Measurements from ENCODE around the gene CCBE1.
"Not testable (repeated sequence)": the region's sequence is repeated elsewhere in the genome, so short reads cannot be mapped to it uniquely, and the experiment has no call there.

Gene CCBE1

DNA sequence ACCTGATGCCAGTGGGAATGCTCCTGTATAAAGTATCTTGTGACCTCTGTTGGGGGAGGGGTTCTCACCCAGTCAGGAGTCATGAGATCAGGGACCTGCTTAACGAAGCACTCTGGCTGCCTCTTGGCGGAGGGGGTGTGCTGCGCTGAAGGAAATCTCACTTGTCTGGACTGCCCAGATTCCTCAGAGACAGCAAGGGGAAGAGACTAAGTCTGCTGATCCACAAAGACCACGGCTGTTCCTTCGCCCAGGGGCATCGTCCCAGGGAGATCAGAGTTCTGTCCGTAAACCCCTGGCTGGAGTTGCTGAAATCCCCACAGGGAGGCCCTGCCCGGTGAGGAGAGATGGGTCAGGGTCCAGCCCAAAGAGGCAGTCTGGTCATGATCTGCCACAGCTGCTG, 168.4 kb downstream of the CCBE1 start:
- H3K27ac ChIP-seq = no peak overlapping the region
- TF ChIP-seq ZFX (IDR thresholded peaks at IDR 0.05; ENCODE audit: borderline replicate concordance) = no peak
- TF ChIP-seq, protein P1, sequence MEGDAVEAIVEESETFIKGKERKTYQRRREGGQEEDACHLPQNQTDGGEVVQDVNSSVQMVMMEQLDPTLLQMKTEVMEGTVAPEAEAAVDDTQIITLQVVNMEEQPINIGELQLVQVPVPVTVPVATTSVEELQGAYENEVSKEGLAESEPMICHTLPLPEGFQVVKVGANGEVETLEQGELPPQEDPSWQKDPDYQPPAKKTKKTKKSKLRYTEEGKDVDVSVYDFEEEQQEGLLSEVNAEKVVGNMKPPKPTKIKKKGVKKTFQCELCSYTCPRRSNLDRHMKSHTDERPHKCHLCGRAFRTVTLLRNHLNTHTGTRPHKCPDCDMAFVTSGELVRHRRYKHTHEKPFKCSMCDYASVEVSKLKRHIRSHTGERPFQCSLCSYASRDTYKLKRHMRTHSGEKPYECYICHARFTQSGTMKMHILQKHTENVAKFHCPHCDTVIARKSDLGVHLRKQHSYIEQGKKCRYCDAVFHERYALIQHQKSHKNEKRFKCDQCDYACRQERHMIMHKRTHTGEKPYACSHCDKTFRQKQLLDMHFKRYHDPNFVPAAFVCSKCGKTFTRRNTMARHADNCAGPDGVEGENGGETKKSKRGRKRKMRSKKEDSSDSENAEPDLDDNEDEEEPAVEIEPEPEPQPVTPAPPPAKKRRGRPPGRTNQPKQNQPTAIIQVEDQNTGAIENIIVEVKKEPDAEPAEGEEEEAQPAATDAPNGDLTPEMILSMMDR (IDR thresholded peaks at IDR 0.05) = no peak

DNA sequence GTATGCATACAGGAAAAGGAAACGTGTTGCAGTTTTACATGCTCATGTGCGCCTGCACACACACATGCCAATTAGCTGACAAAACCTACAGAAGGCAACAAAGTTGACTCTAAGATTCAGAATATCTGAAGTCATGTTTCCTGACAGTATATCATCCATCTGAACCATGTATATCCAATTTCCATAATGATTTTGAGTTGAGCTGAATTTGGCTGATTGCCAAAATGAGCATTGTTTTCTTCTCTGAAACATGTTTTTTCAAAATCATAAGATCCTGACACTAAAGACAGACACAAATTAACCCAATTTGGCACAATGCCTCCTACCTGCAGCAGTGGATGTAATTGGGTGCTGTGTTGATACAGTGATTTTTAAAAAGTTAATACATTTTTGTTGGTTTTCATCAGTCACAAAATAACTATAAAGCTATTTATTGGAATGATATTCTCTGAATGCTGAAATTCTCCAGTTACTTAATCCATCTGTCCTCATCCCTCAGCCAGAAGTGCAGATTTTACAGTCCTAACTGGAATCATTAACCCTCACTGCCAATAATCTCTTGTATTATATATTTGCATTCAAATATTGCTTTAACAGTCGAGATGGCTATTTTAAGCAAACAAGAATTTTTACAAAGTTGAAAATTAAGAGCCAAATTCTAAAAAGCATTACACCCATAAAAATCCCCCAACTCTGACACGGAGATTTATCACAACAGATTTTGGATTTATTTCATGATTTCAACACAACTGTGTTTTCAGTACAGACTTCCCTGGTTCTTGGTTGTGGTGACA, 176.5 kb downstream of the CCBE1 start:
- H3K27ac ChIP-seq = no peak overlapping the region
- TF ChIP-seq ZFX (IDR thresholded peaks at IDR 0.05; ENCODE audit: borderline replicate concordance) = no peak
- TF ChIP-seq, protein P1 (IDR thresholded peaks at IDR 0.05) = no peak

- TF ChIP-seq ZFX (IDR thresholded peaks at IDR 0.05; ENCODE audit: borderline replicate concordance) = no peak
- TF ChIP-seq, protein P1 (IDR thresholded peaks at IDR 0.05) = no peak
- H3K27ac ChIP-seq = no peak overlapping the region
These were observed 178.5 kb downstream of the CCBE1 start for GRCh38 chr18:59518705-59519104.

GRCh38 chr18:59517446-59518165, 179.6 kb downstream of the CCBE1 start:
- TF ChIP-seq, protein P1 (IDR thresholded peaks at IDR 0.05) = no peak
- no peak for TF ChIP-seq ZFX (IDR thresholded peaks at IDR 0.05; ENCODE audit: borderline replicate concordance)
- no peak overlapping the region for H3K27ac ChIP-seq

DNA sequence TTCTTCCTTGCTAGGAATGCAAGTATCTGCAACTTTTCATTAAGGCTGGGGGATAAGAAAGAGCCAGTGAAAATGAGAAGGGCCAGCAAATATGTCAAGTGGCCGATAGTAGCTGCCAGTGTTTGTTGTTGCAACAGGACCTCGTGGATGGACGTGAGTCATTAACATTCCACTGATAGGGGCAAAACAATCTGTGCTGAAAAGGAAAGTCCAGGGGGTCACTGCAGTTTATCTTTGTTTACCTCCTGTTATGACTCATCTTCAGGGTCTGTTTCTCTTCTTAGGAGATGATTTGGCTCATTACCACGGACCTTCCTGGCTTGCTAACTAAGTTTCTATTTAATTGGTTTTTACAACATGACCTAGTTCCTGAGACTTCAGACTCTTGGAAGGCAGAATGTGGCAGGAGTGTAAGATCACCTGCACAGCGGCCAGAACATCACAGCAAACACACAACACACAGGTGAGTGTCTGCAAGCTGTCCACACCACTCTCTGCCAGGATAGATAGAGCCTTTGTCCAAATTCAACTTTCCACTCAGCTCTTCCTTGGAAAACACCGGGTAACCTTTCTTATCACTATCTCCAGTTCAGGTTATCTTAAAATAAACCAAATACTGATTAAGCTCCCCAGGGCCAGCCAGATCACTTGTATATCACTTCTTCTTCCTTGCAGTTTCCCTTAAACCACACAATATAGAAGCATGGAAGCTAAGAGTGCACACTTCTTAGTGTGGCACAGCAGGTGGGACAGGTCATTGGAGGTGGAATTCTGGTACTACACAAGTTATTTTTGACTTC, 180.7 kb downstream of the CCBE1 start:
- H3K27ac ChIP-seq = no peak overlapping the region

GRCh38 chr18:59515956-59516355, 181.3 kb downstream of the CCBE1 start:
- not testable (repeated sequence) for H3K27ac ChIP-seq

More for the DNA sequence above, 180.7 kb downstream of the CCBE1 start:
- no peak for TF ChIP-seq ZFX (IDR thresholded peaks at IDR 0.05; ENCODE audit: borderline replicate concordance)
- TF ChIP-seq, protein P1 (IDR thresholded peaks at IDR 0.05) = no peak

DNA sequence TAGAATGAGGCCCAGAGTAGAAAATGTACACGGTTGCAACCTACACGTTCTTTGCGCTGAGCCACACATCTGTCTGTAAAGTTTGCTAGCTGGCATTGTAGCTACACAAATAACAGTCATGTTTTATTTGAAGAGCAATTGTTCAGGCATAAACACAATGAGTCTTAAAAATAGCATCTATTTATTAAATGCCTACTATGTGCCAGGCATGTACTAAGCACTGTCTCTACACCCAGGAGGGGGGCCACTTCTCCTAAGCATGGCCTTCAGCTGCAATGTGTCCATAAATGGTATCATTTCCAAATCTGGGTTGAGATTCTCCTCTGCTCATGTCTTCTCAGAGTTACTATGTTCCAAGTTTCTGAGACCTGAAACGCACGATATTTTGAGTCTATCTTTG, 182.1 kb downstream of the CCBE1 start:
- TF ChIP-seq, protein P1 (IDR thresholded peaks at IDR 0.05) = no peak
- no peak for TF ChIP-seq ZFX (IDR thresholded peaks at IDR 0.05; ENCODE audit: borderline replicate concordance)
- no peak overlapping the region for H3K27ac ChIP-seq
